NCI-H345 treated with DMSO at 0.1 percent for 48 hours (cell line): Measurements from ENCODE around the gene UBA1.
A peak's percentile ranks its signal among the peaks of the same experiment; 100 is the strongest.

Experiments
- DNase-seq: peaks from one replicate; lab custom pipeline; 2025; ENCODE audit not compliant: unreplicated experiment; lab: John Stamatoyannopoulos, UW

UBA1 gene

GRCh38 chrX:47210661-47211425 lies 17.2 kb downstream of the UBA1 start:
- DNase-seq, result no peak

- no peak for DNase-seq
Measured at GRCh38 chrX:47212381-47213293, 19.0 kb downstream of the UBA1 start.

GRCh38 chrX:47214435-47215077 lies 20.9 kb downstream of the UBA1 start:
- DNase-seq, result no peak

- DNase-seq, result no peak
Measured at GRCh38 chrX:47215291-47215900, 21.8 kb downstream of the UBA1 start.

- DNase-seq, result no peak
Measured at GRCh38 chrX:47216393-47216925, 22.8 kb downstream of the UBA1 start.

GRCh38 chrX:47217121-47217851 lies 23.7 kb downstream of the UBA1 start:
- DNase-seq, result no peak

- DNase-seq, result peak; percentile 96
Measured at GRCh38 chrX:47217852-47218279, 24.2 kb downstream of the UBA1 start.

- DNase-seq, result peak; percentile 59
Measured at GRCh38 chrX:47218280-47218919, 24.8 kb downstream of the UBA1 start, which contains the start of gene CDK16. CDK16 (plus strand) TSS chrX:47218681; CDS start chrX:47223558, 4,877 bp downstream.

- no peak for DNase-seq
Measured at GRCh38 chrX:47218920-47219815, 25.5 kb downstream of the UBA1 start.

GRCh38 chrX:47221756-47222155 lies 28.1 kb downstream of the UBA1 start:
- DNase-seq, result no peak

- DNase-seq, result no peak
Measured at GRCh38 chrX:47222751-47223350, 29.2 kb downstream of the UBA1 start.

GRCh38 chrX:47223476-47224250 lies 30.0 kb downstream of the UBA1 start:
- DNase-seq, result no peak

GRCh38 chrX:47224266-47224895 lies 30.8 kb downstream of the UBA1 start:
- no peak for DNase-seq

- DNase-seq, result no peak
Measured at GRCh38 chrX:47224896-47225290, 31.3 kb downstream of the UBA1 start.

GRCh38 chrX:47226071-47226470 lies 32.4 kb downstream of the UBA1 start:
- no peak for DNase-seq

GRCh38 chrX:47226531-47227333 lies 33.1 kb downstream of the UBA1 start:
- no peak for DNase-seq
